Activated gamma-delta T cell treated with Interleukin-2 at 50 U/mL for 16 hours (primary cell): ENCODE results near the gene UXS1.

ENCODE experiments used
- DNase-seq: peaks from one replicate; pipeline ENCODE4 v3.0.0-alpha.2; 2020

UXS1 gene

DNA sequence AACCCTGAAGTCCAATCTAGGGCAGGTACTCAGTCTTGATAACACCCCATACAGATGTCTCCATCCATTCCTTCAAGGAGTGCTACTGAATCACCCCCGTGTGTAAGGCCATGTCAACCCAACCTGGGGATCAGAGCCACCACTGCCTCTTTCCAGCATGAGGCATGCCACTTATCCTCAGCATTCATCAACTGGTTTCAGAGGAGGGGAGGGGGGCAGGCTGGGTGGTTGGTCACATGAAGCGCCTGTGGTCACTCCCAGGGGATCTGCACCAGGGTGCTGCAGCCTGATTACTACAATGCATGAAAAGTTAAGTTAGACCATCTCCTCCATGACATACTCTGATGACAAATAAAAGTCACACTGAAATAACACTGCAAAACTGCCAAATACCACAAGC is 65.0 kb downstream of the UXS1 start:
- DNase-seq, result no peak

DNA sequence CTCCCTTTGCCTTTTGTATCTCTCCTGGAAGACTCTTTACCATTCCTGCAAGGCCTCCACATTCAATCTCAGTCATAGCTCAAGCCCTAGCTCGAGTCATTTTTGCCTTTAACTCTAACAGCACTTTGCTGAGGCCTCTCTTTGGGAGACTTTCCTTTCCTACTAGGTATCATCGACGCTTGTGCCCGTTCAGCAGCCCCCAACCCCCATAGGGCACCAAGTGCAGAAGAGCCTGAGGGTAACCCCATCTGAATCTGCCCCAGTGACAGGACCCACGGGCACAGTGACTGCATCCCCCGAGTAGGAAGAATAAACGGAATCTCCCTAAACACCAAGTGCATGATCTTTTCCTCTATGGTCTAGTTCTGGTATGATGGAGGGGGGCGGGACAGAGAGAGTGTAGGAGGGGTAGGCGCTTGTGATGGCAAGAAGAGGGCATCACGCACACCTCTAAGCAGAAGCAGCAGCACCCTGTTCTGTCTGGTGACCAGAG is 66.3 kb downstream of the UXS1 start:
- DNase-seq, result no peak

- no peak for DNase-seq
Measured at GRCh38 chr2:106127282-106127771, 66.8 kb downstream of the UXS1 start.

GRCh38 chr2:106126705-106127281 is 67.3 kb downstream of the UXS1 start:
- DNase-seq, result no peak

- DNase-seq, result no peak
Measured at GRCh38 chr2:106126295-106126694, 67.8 kb downstream of the UXS1 start.

DNA sequence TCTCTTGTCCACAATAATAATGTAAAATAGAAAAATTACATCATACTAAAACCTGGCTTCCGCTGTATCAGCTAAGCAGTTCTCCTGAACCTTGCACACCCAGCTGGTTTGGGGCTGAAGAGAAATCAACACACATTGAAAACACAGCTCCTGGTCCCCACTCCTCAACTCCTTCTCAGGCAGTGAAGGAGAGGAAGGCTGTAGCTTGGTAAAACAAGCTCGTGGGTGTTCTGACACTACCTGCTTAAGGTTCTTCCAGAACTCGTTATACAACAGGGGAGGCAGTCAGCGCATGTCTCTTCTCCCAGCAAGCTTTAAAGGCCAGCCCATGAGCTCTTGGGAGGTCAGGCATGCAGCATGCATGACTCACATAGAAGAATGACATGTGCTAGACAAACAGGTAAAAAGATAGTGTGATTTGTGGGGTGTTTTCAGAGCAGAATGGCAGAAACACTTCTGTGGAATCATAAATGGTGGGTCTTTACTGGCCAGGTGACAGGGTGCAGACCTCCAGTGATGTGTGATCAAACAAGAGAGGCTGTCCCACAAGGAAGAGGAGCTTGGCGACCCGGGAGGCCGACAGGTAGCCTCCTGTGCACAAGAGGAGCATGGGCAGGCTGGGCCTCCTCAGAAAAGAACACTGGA is 69.1 kb downstream of the UXS1 start:
- DNase-seq, result no peak

DNA sequence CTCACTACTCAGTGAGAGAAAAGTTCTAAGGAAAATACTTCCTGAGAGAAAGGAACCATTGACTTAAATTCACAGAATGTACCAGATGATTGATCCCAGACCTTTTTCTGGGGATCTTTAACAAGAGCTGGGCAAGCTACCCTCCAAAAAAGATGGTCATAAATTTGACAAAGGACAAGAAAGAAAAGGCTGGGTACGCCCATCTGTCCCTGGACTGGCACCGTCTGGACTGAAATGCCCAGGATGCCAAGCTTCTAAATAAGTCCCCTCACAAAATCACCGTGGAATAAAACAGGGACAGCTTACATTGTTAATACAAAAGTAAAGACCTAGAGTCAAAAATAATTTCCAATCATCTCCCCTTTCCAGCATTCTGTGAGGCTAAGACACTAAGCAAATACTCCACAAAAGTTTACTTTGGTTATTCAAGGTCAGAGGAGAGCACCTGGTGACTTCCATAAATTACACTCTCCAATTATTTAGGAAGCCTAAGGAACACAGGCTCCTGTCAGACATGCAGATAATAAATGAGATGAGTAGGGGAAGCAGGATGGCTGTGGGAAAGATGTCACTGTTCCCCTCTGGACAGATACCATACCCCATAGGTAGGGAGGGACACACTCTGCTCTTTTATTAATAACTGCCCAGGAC is 69.9 kb downstream of the UXS1 start:
- no peak for DNase-seq

DNA sequence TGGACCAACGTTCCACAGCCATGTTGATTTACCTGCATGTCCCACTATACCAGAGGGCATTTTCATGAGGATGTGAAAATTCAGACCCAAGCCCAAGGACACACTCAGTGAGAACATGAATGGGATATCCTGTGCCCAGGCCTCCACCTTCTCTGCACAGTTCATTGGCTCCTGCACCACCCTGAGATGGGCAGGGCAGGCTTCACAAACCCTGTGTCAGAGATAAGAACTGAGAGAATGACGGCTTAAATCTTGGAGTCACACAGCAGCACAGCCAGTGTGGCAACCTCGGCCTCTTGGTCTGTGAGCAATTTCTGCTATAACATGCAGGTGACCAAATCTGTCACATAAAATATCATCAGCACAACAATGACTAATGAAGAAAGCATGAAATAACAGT is 71.9 kb downstream of the UXS1 start:
- no peak for DNase-seq

- no peak for DNase-seq
Measured at GRCh38 chr2:106120432-106120831, 73.7 kb downstream of the UXS1 start.

- no peak for DNase-seq
Measured at GRCh38 chr2:106119074-106119473, 75.0 kb downstream of the UXS1 start.

DNA sequence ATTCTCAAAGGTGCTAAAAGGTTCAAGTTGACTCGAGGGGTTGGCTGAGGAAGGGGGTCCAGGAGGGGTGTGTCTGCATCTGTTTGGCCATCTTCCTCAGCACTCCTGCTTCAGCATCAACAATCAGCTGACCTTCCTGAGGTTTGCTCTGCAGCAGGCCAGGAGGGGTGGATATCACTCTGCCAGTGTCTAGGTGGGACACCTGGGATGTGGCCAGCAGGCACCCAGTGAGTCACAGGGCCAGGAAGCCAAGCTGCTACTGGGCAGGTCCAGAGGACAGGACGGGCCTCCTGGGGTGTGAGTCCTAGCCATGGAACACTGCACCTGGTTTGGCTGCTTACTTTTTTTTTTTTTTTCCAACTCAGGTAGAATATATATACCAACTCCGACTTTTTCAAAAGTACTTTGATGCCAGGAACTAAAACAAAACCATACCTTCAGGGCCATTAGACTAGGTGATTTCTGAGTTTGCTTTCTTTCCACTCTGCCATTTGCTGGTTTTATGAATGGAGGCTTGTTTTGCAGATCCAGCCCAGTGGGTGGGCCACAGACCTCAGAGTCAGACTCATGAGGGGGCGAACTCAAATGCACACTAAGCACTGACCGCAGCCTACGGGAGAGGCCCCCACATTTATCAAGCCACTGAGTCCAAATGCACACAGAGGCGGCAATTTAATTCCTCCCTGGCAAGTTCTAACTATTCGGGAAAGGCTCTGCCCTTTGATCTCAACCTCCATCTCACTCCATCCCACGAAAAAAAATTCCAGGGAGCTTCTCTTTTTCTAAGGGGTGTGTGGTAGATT is 76.0 kb downstream of the UXS1 start:
- no peak for DNase-seq

GRCh38 chr2:106117347-106117746 is 76.8 kb downstream of the UXS1 start:
- DNase-seq, result no peak

DNA sequence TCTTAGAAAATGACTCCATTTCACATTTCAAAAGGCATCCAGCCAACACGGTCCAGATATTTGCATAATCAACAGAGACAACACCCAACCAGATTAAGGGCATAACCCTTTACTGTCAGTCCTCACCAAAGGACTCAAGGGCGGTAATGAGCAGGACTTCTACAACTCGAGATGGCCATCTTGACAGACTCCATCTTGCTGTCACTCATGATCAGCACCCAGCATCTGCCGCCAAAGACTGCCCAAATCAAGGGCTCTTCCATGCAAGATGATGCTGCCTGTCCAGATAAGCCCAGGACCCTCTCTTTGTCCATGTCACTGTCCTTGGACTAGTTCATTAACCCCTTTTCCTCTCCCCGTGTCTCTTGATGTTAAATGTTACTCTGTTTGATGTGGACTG is 77.9 kb downstream of the UXS1 start:
- DNase-seq, result no peak

- no peak for DNase-seq
Measured at GRCh38 chr2:106115665-106116064, 78.4 kb downstream of the UXS1 start.

- DNase-seq, result no peak
Measured at GRCh38 chr2:106115250-106115649, 78.9 kb downstream of the UXS1 start.

- DNase-seq, result no peak
Measured at GRCh38 chr2:106114166-106114565, 79.9 kb downstream of the UXS1 start.

GRCh38 chr2:106113361-106113966 is 80.6 kb downstream of the UXS1 start:
- DNase-seq, result no peak

DNA sequence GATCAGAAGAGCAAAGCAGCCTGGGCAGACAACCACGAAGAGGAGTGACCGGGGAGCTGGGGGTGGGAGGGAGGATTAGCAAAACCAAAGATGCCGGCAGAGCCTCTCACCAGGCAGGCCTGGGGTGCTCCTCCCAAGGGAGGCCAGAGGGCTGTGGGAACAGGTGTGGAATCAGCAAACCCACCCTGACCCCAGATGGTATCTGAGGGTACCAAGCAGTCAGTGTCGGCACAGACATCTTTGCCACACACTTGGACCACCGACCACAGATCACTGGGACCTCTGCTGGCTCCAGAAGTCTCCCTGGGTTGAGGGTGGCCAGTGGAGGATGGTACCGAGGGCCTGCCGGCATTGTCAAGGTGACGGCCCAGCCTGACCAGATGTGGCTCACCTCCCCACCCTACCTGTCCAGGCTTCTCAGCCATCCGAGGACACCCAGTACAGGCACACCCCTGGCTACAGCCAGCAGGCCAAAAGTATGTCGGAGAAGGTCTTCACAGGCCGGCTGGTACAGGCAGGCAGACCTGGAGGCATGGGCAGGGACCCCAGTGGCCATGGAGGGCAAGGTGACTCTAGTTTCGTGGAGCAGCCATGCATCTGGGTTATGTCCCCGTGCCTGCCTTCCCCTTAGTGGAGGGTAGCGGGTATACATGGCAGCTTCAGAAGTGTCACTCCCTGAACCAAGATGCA is 82.1 kb downstream of the UXS1 start:
- DNase-seq, result no peak

GRCh38 chr2:106109675-106110424 is 84.3 kb downstream of the UXS1 start:
- no peak for DNase-seq

DNA sequence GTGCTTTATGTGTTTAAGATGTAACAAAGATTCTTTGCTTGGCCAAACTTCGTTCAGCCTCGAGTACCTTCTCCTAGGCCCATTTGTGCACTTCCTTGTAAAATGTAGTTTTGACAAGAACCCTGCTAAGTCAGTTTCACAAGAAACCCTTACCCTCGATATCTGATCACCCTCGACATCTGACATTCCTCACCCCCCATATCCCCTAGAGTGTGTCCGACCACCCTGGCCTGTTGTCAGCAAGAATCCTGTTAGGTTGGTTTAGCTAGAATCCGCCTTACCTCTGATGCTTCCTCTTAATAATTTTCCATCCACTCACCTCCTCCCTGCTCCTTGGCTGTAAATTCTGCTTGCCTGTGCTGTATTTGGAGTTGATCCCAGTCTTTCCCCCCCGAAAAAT is 85.3 kb downstream of the UXS1 start:
- DNase-seq, result no peak

DNA sequence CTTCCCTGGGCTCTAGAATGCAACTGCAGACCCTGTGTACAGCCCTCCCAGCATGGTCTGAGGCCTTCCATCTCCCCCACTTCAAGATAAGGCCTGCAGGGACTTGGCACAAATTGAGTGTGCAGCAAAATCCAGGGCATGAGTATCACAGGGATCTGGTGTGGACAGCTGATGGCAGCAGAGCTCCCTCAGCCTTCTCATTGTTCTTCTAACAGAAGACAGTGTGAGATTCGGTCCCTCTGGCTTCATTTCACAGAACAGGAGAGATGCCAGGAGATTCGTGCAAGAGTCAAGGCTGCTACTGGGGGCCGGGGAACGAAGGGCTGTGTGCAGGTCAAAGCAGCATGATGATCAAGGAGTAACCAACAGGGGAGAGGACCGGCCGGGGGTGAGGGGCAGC is 85.8 kb downstream of the UXS1 start:
- no peak for DNase-seq
